ENCODE data around the gene TGFB3. TPM values are rescaled to one million over a fixed set of nuclear protein-coding genes. Genes with fewer than 3 reads are reported as not detected.

The TGFB3 gene
- total RNA-seq, 2 donors from 2014 or later = 6.1 to 6.8 TPM

DNA sequence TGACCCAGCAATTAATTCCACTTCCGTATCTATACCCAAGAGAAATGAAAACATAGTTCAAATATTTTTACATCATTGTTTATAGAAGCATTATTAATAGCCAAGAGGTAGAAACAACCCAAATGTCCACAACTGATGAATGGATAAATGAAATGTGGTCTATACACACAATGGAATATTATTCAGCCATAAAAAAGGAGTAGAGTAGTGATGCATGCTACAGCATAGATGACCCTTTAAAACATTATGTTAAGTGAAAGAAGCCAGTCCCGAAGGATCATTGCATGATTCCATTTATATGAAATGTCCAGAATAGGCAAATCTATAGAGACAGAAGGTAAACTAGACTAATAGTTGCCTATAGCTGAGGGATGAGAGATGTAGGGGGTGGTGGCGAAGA is 29.3 kb downstream of the TGFB3 start:
- H3K27me3 ChIP-seq (ENCODE audit: control insufficient read depth, insufficient read depth, low read length, poor library complexity, severe bottlenecking) = no peaks in the 10 kb centered on the region
- Mint-ChIP-seq H3K9me3 (peaks cover 2% of the 10 kb centered on the region), H3K4me3 (no peak overlapping the region), H3K27ac (no peak overlapping the region), H3K36me3 (ENCODE audit: low read depth) (peaks cover 19% of the 10 kb centered on the region), H3K4me1 (no peaks in the 10 kb centered on the region), H3K27me3 (ENCODE audit: insufficient read depth) (no peaks in the 10 kb centered on the region)
- no peak overlapping the region for H3K4me3 ChIP-seq (ENCODE audit: low read length)
- H3K36me3 ChIP-seq (ENCODE audit: control insufficient read depth, insufficient read depth, low read length) = peaks cover 11% of the 10 kb centered on the region
- no peaks in the 10 kb centered on the region for H3K4me1 ChIP-seq (ENCODE audit: control insufficient read depth, insufficient read depth, low read length)
- no peak for TF ChIP-seq CTCF (conservative IDR thresholded peaks at IDR 0.05)
- 96 to 100% methylated on average over 1 to 3 of the region's 3 CpGs for WGBS, 2 experiments (ENCODE audit: insufficient coverage in 1 of 2, insufficient read length in 1 of 2)
- H3K9me3 ChIP-seq (ENCODE audit: control insufficient read depth, low read length) = no peaks in the 10 kb centered on the region
- no peak overlapping the region for H3K27ac ChIP-seq (ENCODE audit: low read depth, low read length)
- H3K9ac ChIP-seq (ENCODE audit: extremely low read depth, low read length, poor library complexity, severe bottlenecking) = no peak overlapping the region
- no peak for DNase-seq

DNA sequence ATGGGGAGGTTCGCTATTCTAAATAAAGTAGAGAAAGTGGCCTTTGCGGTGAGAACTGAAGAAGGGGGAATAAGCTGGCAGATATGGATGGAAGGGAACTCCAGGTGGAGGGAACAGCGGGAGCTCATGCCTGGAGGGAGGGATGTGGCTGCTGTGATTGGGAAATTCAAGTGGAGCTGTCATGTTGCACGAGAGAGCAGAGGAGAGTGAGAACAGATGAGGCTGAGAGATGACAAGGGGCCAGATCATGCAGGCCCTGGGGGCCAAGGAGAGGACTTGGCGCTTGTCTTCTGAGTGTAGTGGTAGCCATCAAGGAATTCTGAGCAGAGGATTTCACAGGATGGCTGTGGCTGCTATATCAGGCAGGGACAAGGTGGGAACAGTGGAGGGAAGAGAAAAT is 35.0 kb downstream of the TGFB3 start:
- no peak for DNase-seq
- no peaks in the 10 kb centered on the region for H3K9me3 Mint-ChIP-seq

DNA sequence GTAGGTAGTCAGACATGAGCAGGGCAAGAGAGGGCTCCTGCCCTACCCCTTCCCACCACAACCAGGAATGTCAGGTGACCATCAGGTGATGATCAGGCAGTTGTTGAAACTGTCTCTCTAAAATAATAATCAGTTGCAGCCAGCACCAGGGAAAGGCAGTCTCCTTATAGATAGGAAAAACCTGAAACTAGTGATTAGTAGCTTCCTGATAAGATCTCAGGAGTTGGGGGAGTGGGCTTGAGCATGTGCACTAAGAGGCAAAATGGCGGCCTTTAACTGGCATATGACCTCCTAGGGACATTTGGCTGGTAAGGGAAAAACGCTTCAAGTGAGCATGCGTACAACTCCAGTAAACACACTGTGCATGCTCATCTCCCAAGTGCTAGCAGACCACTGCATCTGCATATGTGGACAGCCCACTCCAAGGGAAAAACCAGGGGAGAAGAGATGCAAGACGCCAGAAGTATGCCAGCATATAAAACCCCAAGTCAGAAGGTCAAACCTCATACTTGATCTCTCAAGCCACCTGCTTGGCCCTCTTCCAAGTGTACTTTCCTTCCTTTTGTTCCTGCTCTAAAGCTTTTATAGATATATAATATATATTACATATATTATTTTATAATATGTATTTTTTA is 37.1 kb downstream of the TGFB3 start:
- DNase-seq = no peak
- Histone ChIP-seq H3K9me3 (ENCODE audit: control insufficient read depth, low read length) (no peaks in the 10 kb centered on the region), H3K4me3 (ENCODE audit: low read length) (no peak overlapping the region), H3K27ac (ENCODE audit: low read depth, low read length) (no peak overlapping the region), H3K9ac (ENCODE audit: extremely low read depth, low read length, poor library complexity, severe bottlenecking) (no peak overlapping the region), H3K4me1 (ENCODE audit: control insufficient read depth, insufficient read depth, low read length) (no peaks in the 10 kb centered on the region), H3K27me3 (ENCODE audit: control insufficient read depth, insufficient read depth, low read length, poor library complexity, severe bottlenecking) (no peaks in the 10 kb centered on the region), H3K36me3 (ENCODE audit: control insufficient read depth, insufficient read depth, low read length) (no peaks in the 10 kb centered on the region)
- no peak overlapping the region for H3K4me3 Mint-ChIP-seq
- no peaks in the 10 kb centered on the region for H3K27me3 Mint-ChIP-seq (ENCODE audit: insufficient read depth)
- TF ChIP-seq CTCF (conservative IDR thresholded peaks at IDR 0.05) = no peak
- 93 to 97% methylated on average over 4 of the region's 4 CpGs for WGBS, 2 experiments (ENCODE audit: insufficient coverage in 1 of 2, insufficient read length in 1 of 2)
- no peak overlapping the region for H3K27ac Mint-ChIP-seq
- no peaks in the 10 kb centered on the region for H3K9me3 Mint-ChIP-seq
- peaks cover 3% of the 10 kb centered on the region for H3K4me1 Mint-ChIP-seq
- H3K36me3 Mint-ChIP-seq (ENCODE audit: low read depth) = peaks cover 17% of the 10 kb centered on the region

More for the DNA sequence above, 35.0 kb downstream of the TGFB3 start:
- H3K4me1 ChIP-seq (ENCODE audit: control insufficient read depth, insufficient read depth, low read length) = no peaks in the 10 kb centered on the region
- Mint-ChIP-seq H3K4me3 (no peak overlapping the region), H3K27ac (no peak overlapping the region), H3K36me3 (ENCODE audit: low read depth) (peaks cover 16% of the 10 kb centered on the region), H3K27me3 (ENCODE audit: insufficient read depth) (no peaks in the 10 kb centered on the region), H3K4me1 (peaks cover 3% of the 10 kb centered on the region)
- TF ChIP-seq CTCF (conservative IDR thresholded peaks at IDR 0.05) = no peak
- WGBS, 2 experiments (ENCODE audit: insufficient coverage in 1 of 2, insufficient read length in 1 of 2) = 84% methylated on average over 3 to 5 of the region's 5 CpGs
- H3K4me3 ChIP-seq (ENCODE audit: low read length) = no peak overlapping the region
- peaks cover 1% of the 10 kb centered on the region for H3K36me3 ChIP-seq (ENCODE audit: control insufficient read depth, insufficient read depth, low read length)
- H3K27ac ChIP-seq (ENCODE audit: low read depth, low read length) = no peak overlapping the region
- no peaks in the 10 kb centered on the region for H3K27me3 ChIP-seq (ENCODE audit: control insufficient read depth, insufficient read depth, low read length, poor library complexity, severe bottlenecking)
- no peak overlapping the region for H3K9ac ChIP-seq (ENCODE audit: extremely low read depth, low read length, poor library complexity, severe bottlenecking)
- H3K9me3 ChIP-seq (ENCODE audit: control insufficient read depth, low read length) = no peaks in the 10 kb centered on the region

Data from endodermal cell (in vitro differentiated cells).